NCI-H146 treated with DMSO at 0.1 percent for 48 hours (cell line): Measurements from ENCODE around the gene IRF2.

Experiments
- DNase-seq: peaks from one replicate; lab custom pipeline; 2025; ENCODE audit not compliant: unreplicated experiment; lab: John Stamatoyannopoulos, UW

The IRF2 gene

DNA sequence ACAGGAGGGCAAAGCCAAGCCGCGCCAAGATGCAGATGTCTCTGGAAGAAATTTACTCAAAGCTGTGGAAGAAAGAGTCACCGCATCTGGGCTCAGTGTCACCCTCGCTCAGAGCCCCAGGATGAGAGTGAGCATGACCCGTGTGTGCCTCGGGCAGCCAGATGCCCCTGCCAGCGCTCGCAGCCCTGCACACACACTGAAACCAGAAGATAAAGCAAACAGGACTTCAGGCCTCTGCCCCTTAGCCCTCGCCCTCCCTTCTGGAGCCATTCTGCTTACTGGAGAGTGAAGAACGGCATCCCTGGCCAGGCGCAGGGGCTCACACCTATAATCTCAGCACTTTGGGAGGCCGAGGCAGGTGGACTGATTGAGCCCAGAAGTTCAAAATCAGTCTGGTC lies 103.0 kb downstream of the IRF2 start:
- no peak for DNase-seq

DNA sequence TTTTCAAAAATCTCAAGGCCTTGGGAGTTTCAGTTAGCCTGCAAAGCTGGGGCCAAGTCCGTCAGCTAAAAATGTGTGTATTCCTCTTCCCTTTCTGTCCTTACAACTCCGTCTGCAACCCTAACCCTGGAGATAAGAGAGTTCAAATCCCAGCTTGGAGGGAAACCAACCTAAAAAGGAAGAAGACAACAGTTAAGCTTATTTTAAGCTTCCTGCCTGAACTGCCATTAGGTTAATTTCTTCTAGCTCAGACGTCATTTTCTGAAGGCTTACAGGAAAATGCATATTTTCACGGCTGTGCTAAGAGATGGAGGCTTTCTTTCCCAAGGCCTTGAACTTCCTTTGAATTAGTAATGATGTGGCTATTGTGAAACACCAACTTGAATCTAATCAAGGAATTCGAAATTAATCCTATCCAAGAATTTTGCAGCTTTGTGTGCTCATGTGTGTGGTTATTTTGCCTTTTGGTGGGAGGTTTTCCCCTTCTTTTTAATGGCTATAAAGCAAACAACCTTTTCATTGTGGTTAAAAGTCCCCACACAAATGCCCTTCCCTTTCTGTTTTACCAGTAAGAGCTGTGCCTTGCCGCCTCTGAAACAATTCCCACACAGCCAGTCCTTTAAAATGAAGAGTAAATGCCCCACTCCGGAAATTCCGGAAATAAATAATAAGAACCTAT lies 103.5 kb downstream of the IRF2 start:
- no peak for DNase-seq

DNA sequence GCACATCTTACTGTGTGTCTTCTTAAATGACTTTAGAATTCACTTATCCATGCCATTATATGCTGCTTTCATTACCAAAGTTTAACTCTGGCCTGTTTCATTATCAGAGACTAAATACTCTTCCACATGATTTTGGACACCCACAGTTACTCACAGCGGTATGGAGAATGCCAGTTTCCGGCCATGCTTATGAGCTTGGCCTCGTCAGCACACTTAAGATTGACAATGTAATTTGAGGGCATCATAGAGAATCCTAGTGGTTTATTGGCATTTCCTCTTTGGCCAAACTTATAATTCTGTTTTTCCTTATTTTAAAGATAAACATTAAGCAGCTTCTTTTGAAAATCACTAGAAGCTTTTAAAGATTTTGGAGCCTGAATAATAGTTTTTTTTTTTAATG lies 104.5 kb downstream of the IRF2 start:
- DNase-seq: no peak

DNA sequence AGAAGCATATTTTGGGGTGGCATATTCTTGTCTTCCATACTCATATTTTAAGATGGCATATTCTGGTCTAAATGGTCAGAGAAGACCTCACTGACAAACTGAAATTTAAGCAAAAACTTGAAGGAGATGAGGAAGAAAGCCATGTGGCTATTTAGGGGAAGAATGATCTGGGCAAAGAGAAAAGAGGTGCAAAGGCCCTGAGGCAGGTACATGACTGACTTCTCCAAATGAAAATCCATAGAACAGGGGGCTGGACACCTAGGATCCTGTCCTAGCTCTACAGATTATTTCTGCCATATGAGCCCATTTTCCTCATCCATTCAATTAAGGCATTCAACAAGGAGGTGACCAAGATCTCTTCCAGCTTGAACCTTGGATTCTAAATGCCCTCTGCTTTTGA lies 105.6 kb downstream of the IRF2 start:
- DNase-seq: no peak

DNA sequence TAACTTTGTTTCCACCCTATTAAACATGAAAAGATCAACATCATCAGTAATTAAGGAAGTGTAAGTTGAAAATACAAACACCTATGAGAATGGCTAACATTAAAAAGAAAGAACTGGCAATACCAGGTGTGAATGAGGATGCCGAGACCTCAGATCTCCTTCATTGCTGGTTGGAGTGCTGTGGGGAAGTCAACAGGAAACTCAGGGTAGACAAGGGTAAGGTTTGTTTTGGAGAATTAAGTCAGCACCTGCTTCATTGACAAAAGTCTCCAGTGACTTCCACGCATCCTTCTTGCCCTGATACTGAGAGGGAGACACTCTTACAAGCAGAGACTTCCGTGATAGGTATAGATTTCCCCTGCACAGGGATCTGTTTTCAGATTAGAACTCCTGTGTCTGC lies 106.1 kb downstream of the IRF2 start:
- DNase-seq: no peak

DNA sequence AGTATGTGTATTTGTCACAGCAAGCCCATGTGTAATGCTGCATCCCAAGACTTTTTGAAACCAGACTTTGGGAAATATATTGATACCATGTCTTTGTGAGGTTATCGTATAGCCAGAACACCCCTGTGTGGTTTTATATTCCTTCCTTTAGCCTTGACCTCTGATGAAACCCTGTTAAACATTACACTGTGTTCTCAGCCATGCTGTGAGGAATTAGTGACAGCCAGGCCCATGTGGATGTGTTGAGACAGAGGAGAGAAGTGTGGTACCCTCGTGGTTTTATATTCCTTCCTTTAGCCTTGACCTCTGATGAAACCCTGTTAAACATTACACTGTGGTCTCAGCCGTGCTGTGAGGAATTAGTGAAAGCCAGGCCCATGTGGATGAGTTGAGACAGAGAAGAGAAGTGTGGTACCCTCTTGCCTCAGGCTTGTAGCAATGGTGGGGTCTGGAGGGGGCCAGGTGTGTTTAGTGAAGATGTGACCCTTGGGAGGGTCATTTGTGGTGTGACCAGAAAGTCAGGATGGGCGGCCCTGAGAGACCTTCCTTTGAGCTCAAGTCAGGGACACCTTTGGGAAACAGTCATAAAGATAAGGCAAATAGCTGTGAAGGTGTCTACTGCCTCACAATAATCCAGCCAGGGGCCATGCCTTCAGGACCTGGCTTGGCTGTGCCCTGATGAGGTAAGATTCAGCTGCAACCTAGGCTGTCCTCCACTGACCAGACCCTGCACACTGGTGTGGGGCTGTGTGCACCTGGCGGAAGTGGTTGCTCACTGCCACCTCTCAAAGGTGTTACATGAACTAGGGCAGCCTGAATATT lies 110.0 kb downstream of the IRF2 start:
- no peak for DNase-seq

DNA sequence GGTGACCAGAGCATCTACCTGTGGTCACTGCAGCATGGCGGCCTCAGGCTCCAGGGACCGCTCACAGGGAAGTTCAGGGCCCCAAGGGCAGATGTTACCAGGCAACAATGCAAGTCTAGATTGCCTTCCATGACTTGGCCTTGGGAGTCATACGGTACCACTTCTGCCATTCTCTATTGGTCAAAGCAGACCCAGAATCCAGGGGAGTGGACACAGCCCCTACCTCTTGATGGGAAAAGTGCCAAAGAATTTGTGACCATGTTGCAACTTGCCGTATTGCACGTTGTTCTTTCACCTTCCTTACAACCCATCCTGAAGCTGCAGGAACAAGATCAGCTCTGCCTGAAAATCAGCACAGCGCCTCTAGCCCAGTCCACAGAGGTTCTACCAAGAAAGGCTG lies 111.1 kb downstream of the IRF2 start:
- DNase-seq: no peak

DNA sequence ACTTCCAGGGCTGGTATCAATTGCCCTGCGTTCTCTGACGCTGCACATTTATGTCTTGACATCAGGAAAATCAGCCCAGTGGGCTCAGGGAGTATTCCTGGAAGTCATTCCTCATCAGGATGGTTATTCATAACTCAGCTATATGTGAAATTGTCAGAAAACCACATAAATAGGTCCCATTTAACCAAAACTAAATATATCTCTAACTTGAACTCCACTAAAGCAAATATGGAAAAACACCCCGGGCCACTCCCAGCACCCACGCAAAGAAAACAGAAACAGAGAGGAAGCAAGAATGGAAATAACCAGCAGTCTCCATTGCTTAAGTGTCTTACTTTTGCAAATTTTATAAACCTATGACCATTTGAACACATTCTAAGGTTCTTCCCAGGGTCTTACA lies 112.0 kb downstream of the IRF2 start:
- DNase-seq: no peak

DNA sequence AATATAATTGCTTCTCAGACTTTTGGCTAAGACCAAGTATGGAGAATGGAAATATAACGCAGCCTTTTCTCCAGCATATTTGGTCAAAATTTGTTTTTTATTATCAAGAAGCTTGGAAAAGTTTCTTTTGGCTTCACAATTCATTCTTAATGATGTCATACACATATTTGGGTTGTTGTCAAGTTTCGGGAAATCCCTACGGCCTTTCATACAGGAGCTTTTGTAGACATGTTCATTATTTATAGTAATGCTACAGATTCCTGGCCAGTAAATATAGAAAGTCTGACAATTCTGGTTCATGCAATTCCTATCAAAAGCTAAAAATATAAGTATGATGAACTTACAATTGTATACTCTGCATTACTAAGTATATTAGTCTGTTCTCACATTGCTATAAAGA lies 112.9 kb downstream of the IRF2 start:
- no peak for DNase-seq

DNA sequence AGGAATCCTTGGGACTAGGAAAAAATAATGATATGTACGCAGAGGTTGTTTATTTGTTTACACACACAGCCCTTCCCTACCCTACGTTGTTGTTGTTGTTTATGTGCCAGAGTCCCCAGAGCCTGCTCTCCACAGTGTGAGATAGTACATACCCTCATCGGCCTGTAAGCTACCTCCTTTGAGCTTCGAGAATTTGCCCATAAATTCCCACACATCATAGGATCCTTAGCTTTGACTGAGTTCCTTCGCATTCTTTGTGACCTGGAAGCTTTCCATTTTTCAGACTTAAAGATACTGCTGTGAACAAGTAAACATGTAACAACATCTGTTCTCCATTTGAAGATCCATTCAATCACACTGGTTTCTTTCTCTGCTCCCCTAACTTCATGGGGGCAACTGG lies 114.5 kb downstream of the IRF2 start:
- DNase-seq: no peak

DNA sequence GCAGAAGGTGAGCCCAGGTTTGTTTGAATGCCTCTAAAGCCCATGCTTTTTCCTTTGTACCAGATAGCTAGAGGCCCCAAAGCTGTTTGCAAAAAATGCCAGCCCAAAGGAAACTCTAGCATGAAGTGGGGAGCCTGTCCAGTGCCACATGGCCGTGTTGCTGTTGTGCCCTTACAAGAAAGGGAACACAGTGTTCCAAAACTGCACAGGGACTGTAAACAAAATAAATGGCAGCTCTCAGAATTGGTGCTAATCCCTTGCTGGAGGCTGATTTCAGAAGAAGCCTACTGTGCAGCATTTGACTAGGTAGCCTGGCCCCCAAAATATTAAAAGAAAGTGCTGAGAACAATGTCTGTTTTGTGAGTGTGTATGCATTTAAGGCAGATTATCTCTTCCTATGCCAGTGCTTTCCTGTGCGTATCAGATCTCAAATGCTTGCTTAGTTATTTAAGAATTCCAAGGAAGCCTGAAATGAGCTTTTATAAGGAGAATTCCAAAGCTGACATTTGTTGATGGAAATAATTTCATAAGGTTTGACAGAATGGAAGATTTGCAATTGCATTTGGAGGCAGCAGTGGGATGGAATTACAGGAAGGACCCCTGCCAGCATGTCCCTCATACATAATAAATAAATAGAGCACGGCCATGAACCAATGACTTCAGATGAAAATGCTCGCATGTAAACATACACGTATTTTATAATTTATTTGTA lies 115.7 kb downstream of the IRF2 start:
- DNase-seq: no peak

DNA sequence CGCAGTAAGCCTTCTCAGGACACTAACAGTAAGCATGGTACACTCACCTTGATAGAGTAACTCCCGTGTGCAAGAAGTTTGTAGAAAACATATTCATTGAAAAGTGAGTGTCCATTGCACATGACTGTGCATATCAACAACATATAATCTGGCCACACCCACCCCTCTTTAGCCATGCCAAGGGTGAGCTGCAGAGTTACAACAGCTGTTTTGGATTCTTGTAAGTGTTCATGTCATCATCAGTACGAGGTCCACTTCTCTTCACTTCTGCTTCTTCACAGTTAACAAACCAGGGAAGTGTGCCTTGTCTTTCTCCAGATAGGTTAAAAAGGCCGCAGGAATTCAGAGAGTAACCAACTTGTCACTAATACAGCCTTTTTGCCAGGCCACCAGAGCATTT lies 116.6 kb downstream of the IRF2 start:
- DNase-seq: no peak

DNA sequence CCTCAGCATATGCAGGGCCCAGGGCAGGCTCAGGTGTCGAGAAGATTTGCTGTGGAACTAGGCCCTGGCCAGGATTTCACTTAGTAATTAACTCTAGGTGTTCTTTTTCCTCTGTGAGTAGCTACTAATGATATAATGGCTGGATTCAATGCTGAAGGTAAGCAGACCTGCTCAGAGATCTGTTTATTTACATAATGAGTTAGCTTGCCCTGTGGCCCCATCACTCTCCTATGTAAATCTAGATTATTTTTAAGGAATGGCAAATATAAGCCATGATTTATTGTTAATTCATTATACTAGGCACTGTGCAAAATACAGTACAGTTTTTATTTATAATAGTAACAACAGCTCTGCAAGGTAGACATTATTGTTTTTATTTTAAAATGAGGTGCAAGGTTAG lies 117.2 kb downstream of the IRF2 start:
- DNase-seq: no peak

DNA sequence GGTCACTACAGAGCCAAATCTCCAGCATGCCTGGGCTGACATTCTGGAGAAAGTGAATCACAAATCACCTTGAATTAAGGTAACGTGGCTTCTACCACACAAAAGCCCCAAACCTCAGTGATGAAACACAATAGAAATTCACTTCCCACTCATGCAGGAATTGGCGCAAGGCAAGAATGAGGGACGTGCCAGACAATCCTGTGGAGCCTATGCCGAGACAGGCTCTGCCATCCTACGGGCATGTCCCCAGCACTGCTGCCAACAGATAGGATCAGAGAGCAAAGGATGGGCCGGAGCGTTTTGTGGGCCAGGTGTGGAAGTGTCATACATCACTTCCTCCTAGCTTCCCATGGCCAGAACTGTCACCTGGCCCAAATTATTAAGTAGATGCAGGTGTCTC lies 118.0 kb downstream of the IRF2 start:
- no peak for DNase-seq

DNA sequence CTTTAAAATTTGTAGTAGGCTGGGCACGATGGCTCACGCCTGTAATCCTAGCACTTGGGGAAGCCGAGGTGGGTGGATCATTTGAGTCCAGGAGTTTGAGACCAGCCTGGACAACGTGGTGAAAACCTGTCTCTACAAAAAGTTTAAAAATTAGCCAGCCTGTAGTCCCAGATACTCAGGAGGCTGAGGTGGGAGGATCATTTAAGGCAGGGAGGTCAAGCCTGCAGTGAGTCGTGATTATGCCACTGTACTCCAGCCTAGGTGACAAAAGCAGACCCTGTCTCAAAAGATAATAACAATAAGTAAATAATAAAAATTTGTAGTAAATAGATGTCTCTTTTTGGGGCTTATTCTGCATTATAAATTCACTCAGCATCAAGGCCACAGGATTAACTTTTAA lies 118.5 kb downstream of the IRF2 start:
- DNase-seq: no peak

DNA sequence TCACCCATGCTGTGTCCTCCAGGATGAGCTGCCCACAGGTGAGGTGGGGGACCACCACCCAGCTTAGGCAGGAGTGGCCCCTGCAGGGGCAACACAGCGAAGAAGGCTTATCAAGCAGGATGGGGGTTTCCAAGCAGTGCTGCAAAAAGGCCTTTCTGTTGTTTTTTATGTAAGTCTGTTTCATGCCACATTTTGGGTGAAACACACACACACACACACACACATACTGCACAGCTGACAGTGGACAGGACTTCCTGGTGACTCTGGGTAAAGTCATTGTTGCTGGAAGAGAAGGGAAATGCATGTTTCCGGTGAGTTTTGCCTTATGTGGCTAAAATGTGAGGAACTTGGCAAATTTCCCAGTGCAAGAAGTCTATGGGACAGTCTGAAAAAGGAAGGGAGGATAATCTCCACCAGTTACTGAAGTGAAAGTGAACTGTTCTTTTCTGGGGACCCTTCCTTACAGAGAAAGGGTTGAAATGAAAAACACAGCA lies 119.2 kb downstream of the IRF2 start:
- no peak for DNase-seq

DNA sequence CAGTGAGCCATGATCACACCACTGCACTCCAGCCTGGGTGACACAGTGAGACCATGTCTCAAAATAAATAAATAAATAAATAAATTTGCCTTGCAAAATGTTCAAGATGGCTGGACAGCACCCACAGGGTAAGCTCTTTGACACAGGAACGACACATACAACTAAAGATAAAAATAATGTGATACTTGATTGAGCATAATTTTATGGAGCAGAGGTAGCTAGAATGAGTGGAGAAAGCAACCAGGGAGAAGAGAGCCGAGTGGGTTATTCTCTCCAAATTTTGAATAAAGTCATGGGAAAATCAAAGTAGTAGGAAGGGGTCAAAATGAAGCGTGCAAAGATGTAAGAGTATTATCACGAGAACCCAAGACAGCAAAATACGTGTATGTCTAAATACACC lies 121.5 kb downstream of the IRF2 start:
- DNase-seq: no peak

DNA sequence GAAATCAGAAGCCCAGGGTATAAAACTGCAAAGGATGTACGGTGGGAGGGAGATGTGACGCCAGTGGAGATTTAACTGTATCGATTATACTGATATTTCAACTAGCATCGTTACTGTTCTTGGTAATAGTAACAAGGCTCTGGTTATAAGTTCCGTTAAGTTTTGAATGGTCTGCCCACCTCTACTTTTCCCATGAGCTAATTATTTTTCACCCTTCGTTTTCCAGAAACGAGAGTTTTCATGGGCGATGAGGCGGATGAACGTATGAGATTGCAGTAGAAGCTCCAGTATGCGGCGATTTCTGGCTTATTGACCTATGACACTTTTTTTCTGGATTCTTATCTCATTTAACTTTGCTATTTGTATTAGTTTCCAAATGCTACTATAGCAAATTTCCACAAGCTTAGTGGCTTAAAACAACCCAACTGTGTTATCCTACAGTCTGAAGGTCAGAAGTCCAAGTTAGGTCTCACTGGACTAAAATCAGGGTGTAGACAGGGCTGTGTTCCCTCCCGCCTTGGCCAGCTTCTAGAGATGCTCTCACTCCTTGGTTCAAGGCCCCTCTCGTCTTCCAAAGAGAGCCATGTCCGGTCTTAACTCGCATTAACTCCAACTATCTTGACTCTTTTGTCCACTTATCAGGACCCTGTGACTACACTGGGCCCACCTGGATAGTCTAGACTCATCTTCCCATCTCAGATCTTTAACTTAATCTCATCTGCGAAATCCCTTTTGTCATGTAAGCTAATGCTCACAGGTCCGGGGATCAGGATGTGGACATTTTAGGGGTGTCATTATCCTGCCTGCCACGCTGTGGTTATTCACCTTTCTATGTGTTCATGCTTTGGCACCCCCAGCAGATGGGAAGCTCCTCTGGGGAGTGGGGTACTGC lies 122.5 kb downstream of the IRF2 start:
- DNase-seq: no peak

DNA sequence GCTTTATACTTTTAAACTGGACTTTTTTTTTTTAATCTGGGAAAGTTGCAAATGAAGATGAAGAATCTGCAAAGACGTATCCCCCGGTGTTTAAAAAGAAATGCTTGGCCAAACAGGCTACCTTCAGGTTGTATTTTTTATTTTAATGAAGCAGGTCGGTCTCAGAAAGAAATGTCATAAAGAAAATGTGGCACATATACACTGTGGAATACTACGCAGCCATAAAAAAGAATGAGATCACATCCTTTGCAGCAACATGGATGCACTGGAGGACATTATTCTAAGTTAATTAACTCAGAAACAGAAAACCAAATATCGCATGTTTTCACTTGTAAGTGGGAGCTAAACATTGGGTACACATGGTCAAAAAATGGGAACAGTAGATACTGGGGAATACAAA lies 123.4 kb downstream of the IRF2 start:
- DNase-seq: no peak

DNA sequence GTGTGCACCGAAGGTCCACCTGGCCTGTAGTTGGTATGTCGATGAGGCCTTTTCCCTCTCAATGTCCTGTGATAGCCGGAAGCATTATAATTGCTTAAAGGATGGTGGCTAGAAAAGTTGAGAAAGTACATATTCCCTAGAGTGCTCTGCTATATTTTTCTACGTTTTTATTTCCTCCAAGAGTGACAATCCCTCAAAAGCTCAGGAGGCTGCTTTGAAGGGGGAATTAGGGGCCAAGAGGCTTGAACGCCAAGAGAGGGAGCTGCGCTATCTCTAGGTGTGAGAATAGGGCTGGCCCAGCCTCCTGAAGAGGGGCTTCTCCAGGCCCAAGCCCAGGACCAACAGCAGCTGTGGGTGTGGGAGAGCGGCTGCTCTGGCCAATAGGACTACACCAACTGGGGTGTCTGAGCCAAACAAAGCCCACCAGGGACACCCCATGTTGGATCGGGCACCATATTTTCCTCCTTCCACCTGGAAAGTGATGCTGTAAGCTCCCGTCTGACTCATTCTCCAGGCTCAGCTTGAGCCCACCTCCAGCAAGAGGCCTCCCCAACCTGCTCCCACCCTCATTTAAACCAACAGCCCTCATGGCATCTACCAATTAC lies 124.0 kb downstream of the IRF2 start:
- DNase-seq: no peak
